Suprapubic skin (tissue), 4 donors: Measurements from ENCODE around the gene IL3RA. TPM values are rescaled to one million over a fixed set of nuclear protein-coding genes. Genes with fewer than 3 reads are reported as not detected.

ENCODE experiments used
- DNase-seq, 2 donors: peaks; one replicate each; pipeline ENCODE4 v3.0.0-alpha.2; 2019; ENCODE audit warnings: low spot score in 2 of 2
- H3K27ac ChIP-seq: fragments of 200-600 bp; sonication (generic); one replicate; pipeline ENCODE4 v1.5.1; 2019
- H3K27me3 ChIP-seq: fragments of 200-600 bp; sonication (generic); one replicate; pipeline ENCODE4 v1.5.1; 2019
- H3K36me3 ChIP-seq: fragments of 200-600 bp; sonication (generic); one replicate; pipeline ENCODE4 v1.5.1; 2019
- H3K4me1 ChIP-seq: fragments of 200-600 bp; sonication (generic); one replicate; pipeline ENCODE4 v1.5.1; 2019
- H3K4me3 ChIP-seq: fragments of 200-600 bp; sonication (generic); one replicate; pipeline ENCODE4 v1.5.1; 2019; ENCODE audit warnings: mild to moderate bottlenecking
- H3K9me3 ChIP-seq: fragments of 200-600 bp; sonication (generic); one replicate; pipeline ENCODE4 v1.5.1; 2019
- EP300 ChIP-seq: sonication (generic); formaldehyde crosslinking; IDR thresholded peaks from one replicate; pipeline ENCODE4 v1.6.1; 2017; ENCODE audit warnings: antibody characterized with exemption
- POLR2A ChIP-seq, 2 donors: fragments of 450-650 bp; IDR thresholded peaks; one replicate each; pipeline ENCODE4 v1.6.1; 2017; ENCODE audit warnings: antibody characterized with exemption in 2 of 2, mild to moderate bottlenecking in 2 of 2, moderate library complexity in 2 of 2
- POLR2AphosphoS5 ChIP-seq, 3 donors: sonication (generic); formaldehyde crosslinking; IDR thresholded peaks; one replicate each; pipeline ENCODE4 v1.6.1; 2017; ENCODE audit warnings: antibody characterized with exemption in 3 of 3
- WGBS: methylation state at CpG from one replicate; pipeline ENCODE4 v1.1.5; 2018; 5-methylcytosine and 5-hydroxymethylcytosine counted together
- total RNA-seq, 4 donors: library from RNA; depleted of rRNA; stranded (reverse); fragments of >200 nt; gene quantifications; one replicate each; pipeline ENCODE4 v1.1.0, GENCODE V29; 2016
- TF ChIP-seq, protein P1 (sequence below), 2 donors: fragments of 200-600 bp in 1 of 2; fragments of 450-650 bp in 1 of 2; sonication (generic) in 1 of 2; IDR thresholded peaks; one replicate each; pipeline ENCODE4 v1.5.1; 2016 to 2019; ENCODE audit warnings: antibody characterized with exemption in 2 of 2, mild to moderate bottlenecking in 1 of 2, moderate library complexity in 1 of 2

Gene IL3RA
- total RNA-seq, 4 donors from 2014 or later: 2.2 to 9.0 (median 3.4) TPM

- H3K9me3 ChIP-seq: no peaks in the 10 kb centered on the region
- peak; percentile 30 to 40 for DNase-seq
- H3K4me3 ChIP-seq: no peak overlapping the region
- H3K27me3 ChIP-seq: no peaks in the 10 kb centered on the region
- peaks cover 62% of the 10 kb centered on the region for H3K36me3 ChIP-seq
- H3K4me1 ChIP-seq: no peaks in the 10 kb centered on the region
- 77% methylated on average over 12 of the region's 12 CpGs for WGBS
- H3K27ac ChIP-seq: no peak overlapping the region
- TF ChIP-seq POLR2A (IDR thresholded peaks at IDR 0.05): no peak
- no peak for TF ChIP-seq POLR2AphosphoS5 (IDR thresholded peaks at IDR 0.05)
- TF ChIP-seq, protein P1, sequence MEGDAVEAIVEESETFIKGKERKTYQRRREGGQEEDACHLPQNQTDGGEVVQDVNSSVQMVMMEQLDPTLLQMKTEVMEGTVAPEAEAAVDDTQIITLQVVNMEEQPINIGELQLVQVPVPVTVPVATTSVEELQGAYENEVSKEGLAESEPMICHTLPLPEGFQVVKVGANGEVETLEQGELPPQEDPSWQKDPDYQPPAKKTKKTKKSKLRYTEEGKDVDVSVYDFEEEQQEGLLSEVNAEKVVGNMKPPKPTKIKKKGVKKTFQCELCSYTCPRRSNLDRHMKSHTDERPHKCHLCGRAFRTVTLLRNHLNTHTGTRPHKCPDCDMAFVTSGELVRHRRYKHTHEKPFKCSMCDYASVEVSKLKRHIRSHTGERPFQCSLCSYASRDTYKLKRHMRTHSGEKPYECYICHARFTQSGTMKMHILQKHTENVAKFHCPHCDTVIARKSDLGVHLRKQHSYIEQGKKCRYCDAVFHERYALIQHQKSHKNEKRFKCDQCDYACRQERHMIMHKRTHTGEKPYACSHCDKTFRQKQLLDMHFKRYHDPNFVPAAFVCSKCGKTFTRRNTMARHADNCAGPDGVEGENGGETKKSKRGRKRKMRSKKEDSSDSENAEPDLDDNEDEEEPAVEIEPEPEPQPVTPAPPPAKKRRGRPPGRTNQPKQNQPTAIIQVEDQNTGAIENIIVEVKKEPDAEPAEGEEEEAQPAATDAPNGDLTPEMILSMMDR (IDR thresholded peaks at IDR 0.05): no peak
- TF ChIP-seq EP300: no peak
Measured at GRCh38 chrX:1411326-1411725, 74.7 kb downstream of the IL3RA start.

- no peaks in the 10 kb centered on the region for H3K27me3 ChIP-seq
- H3K9me3 ChIP-seq: no peaks in the 10 kb centered on the region
- 88% methylated on average over 29 of the region's 31 CpGs for WGBS
- peak in 1 of 2 donors; percentile 56 for DNase-seq
- no peak overlapping the region for H3K4me3 ChIP-seq
- H3K4me1 ChIP-seq: no peaks in the 10 kb centered on the region
- H3K36me3 ChIP-seq: peaks cover 52% of the 10 kb centered on the region
- no peak overlapping the region for H3K27ac ChIP-seq
- TF ChIP-seq, protein P1 (IDR thresholded peaks at IDR 0.05): no peak
- TF ChIP-seq EP300 (no peak), POLR2AphosphoS5 (IDR thresholded peaks at IDR 0.05) (no peak), POLR2A (IDR thresholded peaks at IDR 0.05) (no peak)
Measured at GRCh38 chrX:1412551-1413161, 76.1 kb downstream of the IL3RA start.

DNA sequence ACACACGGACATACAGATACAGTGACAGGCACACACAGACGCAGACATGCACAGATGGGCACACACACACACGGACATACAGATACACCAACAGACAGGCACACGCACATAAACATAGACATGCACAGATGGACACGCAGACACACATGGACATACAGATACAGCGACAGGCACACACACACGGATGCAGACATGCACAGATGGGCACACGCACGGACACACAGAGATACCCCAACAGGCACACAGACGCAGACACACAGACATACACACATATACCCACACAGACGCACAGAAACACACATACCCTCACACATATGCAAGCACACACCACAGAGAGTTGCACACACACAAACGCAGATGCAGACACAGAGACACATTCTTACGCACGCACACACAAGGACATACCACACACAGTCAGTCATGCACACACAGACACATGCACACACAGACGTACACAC is 79.8 kb downstream of the IL3RA start:
- H3K4me1 ChIP-seq: no peaks in the 10 kb centered on the region
- H3K27me3 ChIP-seq: no peaks in the 10 kb centered on the region
- no peaks in the 10 kb centered on the region for H3K9me3 ChIP-seq
- DNase-seq: peak in 1 of 2 donors; percentile 0
- H3K27ac ChIP-seq: no peak overlapping the region
- peaks cover 74% of the 10 kb centered on the region for H3K36me3 ChIP-seq
- no peak for TF ChIP-seq POLR2A (IDR thresholded peaks at IDR 0.05)
- TF ChIP-seq, protein P1 (IDR thresholded peaks at IDR 0.05): no peak
- no peak for TF ChIP-seq POLR2AphosphoS5 (IDR thresholded peaks at IDR 0.05)
- no peak for TF ChIP-seq EP300
- 63% methylated on average over 15 of the region's 15 CpGs for WGBS
- no peak overlapping the region for H3K4me3 ChIP-seq

- Histone ChIP-seq H3K27ac (no peak overlapping the region), H3K4me3 (no peak overlapping the region), H3K4me1 (no peaks in the 10 kb centered on the region), H3K36me3 (peaks cover 77% of the 10 kb centered on the region), H3K9me3 (no peaks in the 10 kb centered on the region), H3K27me3 (no peaks in the 10 kb centered on the region)
- TF ChIP-seq, protein P1 (IDR thresholded peaks at IDR 0.05): no peak
- TF ChIP-seq POLR2AphosphoS5 (IDR thresholded peaks at IDR 0.05): no peak
- no peak for TF ChIP-seq POLR2A (IDR thresholded peaks at IDR 0.05)
- no peak for TF ChIP-seq EP300
- DNase-seq: peak in 1 of 2 donors; percentile 18
- WGBS: 70% methylated on average over 12 of the region's 14 CpGs
Measured at GRCh38 chrX:1416965-1417760, 80.6 kb downstream of the IL3RA start.
